Lower leg skin (tissue), 3 donors: ENCODE data around the gene RDM1.

Source experiments
- POLR2A ChIP-seq, 2 donors: fragments of 450-650 bp; IDR thresholded peaks; one replicate each; pipeline ENCODE4 v1.6.1; 2016 to 2017; ENCODE audit warnings: antibody characterized with exemption in 2 of 2, mild to moderate bottlenecking in 1 of 2, moderate library complexity in 1 of 2
- TF ChIP-seq, protein P1 (sequence below), 3 donors: fragments of 450-650 bp; IDR thresholded peaks; one replicate each; pipeline ENCODE4 v1.5.1; 2016; ENCODE audit warnings: antibody characterized with exemption in 3 of 3, mild to moderate bottlenecking in 3 of 3, moderate library complexity in 2 of 3

DNA sequence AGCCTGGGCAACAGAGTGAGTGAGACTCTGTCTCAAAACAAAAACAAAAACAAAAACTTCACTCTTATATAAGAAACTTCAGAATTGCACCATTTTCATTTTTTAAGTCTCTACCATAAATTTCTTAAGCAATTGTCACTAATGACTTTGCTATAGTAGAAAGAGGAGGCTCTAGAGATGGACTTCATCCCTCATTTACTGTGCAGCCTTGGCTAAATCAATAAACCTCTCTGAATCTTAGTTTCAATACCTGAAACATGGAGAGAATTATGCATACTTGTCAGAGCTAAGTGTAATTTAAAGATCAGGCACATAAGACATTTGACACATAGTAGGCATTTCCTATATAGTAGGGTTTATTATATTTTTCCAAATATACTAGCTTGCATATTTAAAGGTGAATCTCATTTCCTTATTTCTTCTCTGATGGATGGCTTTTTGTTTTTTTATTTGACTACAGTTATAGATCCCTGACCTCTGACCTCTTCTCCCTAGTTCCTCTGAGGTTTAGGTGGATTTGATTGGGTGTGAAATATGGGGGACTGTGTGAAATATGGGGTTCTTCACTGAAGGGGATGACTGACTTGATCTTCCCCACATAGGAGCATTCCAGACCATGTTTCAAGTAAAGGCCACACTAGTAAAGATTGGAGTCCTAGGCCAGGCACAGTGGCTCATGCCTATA is 53.1 kb downstream of the RDM1 start:
- TF ChIP-seq, protein P1, sequence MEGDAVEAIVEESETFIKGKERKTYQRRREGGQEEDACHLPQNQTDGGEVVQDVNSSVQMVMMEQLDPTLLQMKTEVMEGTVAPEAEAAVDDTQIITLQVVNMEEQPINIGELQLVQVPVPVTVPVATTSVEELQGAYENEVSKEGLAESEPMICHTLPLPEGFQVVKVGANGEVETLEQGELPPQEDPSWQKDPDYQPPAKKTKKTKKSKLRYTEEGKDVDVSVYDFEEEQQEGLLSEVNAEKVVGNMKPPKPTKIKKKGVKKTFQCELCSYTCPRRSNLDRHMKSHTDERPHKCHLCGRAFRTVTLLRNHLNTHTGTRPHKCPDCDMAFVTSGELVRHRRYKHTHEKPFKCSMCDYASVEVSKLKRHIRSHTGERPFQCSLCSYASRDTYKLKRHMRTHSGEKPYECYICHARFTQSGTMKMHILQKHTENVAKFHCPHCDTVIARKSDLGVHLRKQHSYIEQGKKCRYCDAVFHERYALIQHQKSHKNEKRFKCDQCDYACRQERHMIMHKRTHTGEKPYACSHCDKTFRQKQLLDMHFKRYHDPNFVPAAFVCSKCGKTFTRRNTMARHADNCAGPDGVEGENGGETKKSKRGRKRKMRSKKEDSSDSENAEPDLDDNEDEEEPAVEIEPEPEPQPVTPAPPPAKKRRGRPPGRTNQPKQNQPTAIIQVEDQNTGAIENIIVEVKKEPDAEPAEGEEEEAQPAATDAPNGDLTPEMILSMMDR (IDR thresholded peaks at IDR 0.05): no peak
- TF ChIP-seq POLR2A (IDR thresholded peaks at IDR 0.05): no peak
